Subcutaneous adipose tissue (tissue), 4 donors: ENCODE results near the gene SPAG8. TPM values are rescaled to one million over a fixed set of nuclear protein-coding genes. Genes with fewer than 3 reads are reported as not detected.

ENCODE experiments used
- CTCF ChIP-seq: fragments of 450-650 bp; IDR thresholded peaks from one replicate; pipeline ENCODE4 v1.5.1; 2016; ENCODE audit warnings: low read depth, mild to moderate bottlenecking, control low read depth, antibody characterized with exemption, moderate library complexity
- total RNA-seq, 4 donors: library from RNA; depleted of rRNA; stranded (reverse); fragments of >200 nt; gene quantifications; one replicate each; pipeline ENCODE4 v1.1.0, GENCODE V29; 2016

Gene SPAG8
- total RNA-seq, 4 donors from 2014 or later, result 0.33 to 1.8 (median 1.0) TPM

- TF ChIP-seq CTCF, result no peak
Measured at GRCh38 chr9:35844628-35845270, 32.7 kb upstream of the SPAG8 start.

GRCh38 chr9:35842795-35843194 is 30.7 kb upstream of the SPAG8 start:
- TF ChIP-seq CTCF, result no peak

GRCh38 chr9:35842020-35842745 is 30.1 kb upstream of the SPAG8 start:
- no peak for TF ChIP-seq CTCF

GRCh38 chr9:35841645-35841900 is 29.5 kb upstream of the SPAG8 start:
- TF ChIP-seq CTCF, result no peak

- TF ChIP-seq CTCF, result no peak
Measured at GRCh38 chr9:35840881-35841644, 29.0 kb upstream of the SPAG8 start.

GRCh38 chr9:35839926-35840325 is 27.9 kb upstream of the SPAG8 start:
- no peak for TF ChIP-seq CTCF

- no peak for TF ChIP-seq CTCF
Measured at GRCh38 chr9:35836595-35836994, 24.5 kb upstream of the SPAG8 start.
